ENCODE measurements around the gene SUGP1. TPM values are rescaled to one million over a fixed set of nuclear protein-coding genes. Genes with fewer than 3 reads are reported as not detected.

Gene SUGP1
- total RNA-seq, 1 donor from 2014 or later: 73.0 TPM

GRCh38 chr19:19361075-19361594, 40.8 kb upstream of the SUGP1 start:
- intact Hi-C loops (cut with micrococcal nuclease): loop anchor here (1.0 to 5.0 kb wide), 3 partner anchors 129 to 281 kb away; partner anchors contain the start of gene GMIP
- ChIA-PET POLR2A (interaction anchor here (0.8 to 1.7 kb wide), 3 partner anchors 12 to 282 kb away, joined by 3 to 6 read pairs (median 4); partner anchors contain the start of genes GATAD2A and GMIP), CTCF (interaction anchor here (0.9 to 1.1 kb wide), 2 partner anchors 129 kb away, joined by 5 read pairs; no protein-coding TSS in a partner anchor)
- Mint-ChIP-seq H3K4me1 (peaks cover 23% of the 10 kb centered on the region), H3K27me3 (no peaks in the 10 kb centered on the region), H3K9me3 (no peaks in the 10 kb centered on the region), H3K36me3 (ENCODE audit: low read depth) (peaks cover 23% of the 10 kb centered on the region), H3K27ac (peak overlapping the region; percentile 57), H3K4me3 (peak overlapping the region; percentile 74)
- ATAC-seq (ENCODE audit: low read depth): peak; percentile 68
- peak; percentile 87 for TF ChIP-seq CTCF (IDR thresholded peaks at IDR 0.05)
- DNase-seq: peak; percentile 54

DNA sequence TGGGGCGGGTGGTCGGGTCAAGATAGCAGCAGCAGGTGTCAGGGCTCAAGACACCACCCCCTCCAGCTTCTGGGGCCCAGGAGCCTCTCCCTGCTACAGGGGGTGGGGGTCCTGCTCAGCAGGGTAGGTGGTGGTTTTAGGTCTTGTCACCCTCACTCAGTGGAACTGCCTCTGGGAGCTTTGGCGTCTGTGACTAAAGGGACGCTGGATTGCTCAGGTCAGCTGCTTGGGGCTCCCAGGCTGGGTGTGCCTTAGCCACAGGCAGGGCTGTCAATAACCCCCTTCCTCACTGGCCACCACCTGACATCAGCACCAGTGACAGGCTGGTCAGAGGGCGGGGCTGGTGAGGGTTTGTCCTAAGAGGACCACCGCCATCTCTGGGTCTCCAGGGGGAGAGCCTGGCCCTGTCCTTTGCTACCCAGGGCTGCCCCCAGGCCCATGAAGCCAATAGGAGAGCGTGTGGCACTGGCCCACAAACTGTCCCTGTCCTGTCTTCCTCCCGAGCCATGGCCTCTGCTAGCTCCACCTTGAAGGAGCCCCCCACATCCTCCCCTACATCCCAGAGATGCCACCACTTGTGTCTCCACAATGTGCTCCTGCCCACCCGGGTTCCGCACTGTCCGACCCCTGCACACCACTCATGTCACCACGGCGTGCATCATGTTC, 36.7 kb upstream of the SUGP1 start:
- DNase-seq (no peak), ATAC-seq (ENCODE audit: low read depth) (no peak)
- CTCF ChIA-PET: no interaction called here
- no peak for TF ChIP-seq CTCF (IDR thresholded peaks at IDR 0.05)
- Mint-ChIP-seq H3K27me3 (no peaks in the 10 kb centered on the region), H3K27ac (no peak overlapping the region), H3K4me3 (no peak overlapping the region), H3K9me3 (no peaks in the 10 kb centered on the region), H3K36me3 (ENCODE audit: low read depth) (peaks cover 55% of the 10 kb centered on the region), H3K4me1 (peaks cover 12% of the 10 kb centered on the region)
- POLR2A ChIA-PET: interaction anchor here (0.5 kb wide), 1 partner anchor 35 kb away, joined by 6 read pairs; no protein-coding TSS in a partner anchor
- intact Hi-C loops (cut with micrococcal nuclease): no loop called here

- H3K27me3 Mint-ChIP-seq: no peaks in the 10 kb centered on the region
- ChIA-PET POLR2A (interaction anchor here (0.5 kb wide), 1 partner anchor 36 kb away, joined by 6 read pairs; no protein-coding TSS in a partner anchor), CTCF (interaction anchor here (0.8 kb wide), 1 partner anchor 8 kb away, joined by 3 read pairs; no protein-coding TSS in a partner anchor)
- H3K4me1 Mint-ChIP-seq: peaks cover 7% of the 10 kb centered on the region
- TF ChIP-seq CTCF (IDR thresholded peaks at IDR 0.05): no peak
- DNase-seq (no peak), ATAC-seq (ENCODE audit: low read depth) (no peak)
- H3K27ac Mint-ChIP-seq: no peak overlapping the region
- H3K36me3 Mint-ChIP-seq (ENCODE audit: low read depth): peaks cover 57% of the 10 kb centered on the region
- H3K9me3 Mint-ChIP-seq: no peaks in the 10 kb centered on the region
- H3K4me3 Mint-ChIP-seq: no peak overlapping the region
- intact Hi-C loops (cut with micrococcal nuclease): no loop called here
Measured at GRCh38 chr19:19356500-19356899, 36.2 kb upstream of the SUGP1 start.

DNA sequence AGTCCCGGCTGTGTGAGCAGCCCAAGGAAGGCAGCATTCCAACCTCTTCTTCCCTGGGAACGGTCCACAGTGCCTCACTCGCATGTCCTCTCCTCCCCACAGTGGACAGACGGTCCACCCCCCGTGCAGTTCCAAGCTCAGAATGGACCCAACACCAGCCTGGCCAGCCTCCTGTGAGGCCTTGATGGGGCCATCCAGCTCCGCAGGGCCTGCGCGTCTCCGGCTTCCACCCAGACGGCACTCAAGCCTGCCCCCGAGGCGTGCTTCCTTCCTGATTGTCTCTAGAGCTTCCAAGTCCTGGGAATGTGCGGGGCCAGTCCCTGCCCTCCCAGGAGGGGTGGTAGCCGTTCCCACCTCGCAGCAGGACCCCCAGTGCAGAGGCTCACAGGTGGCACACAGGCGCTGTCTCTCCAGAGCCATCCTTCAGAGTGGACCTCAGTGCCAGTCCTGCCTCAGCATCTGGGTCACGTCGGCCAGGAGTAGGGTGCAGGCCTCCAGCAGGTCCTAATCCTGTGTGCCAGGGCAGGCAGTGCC, 35.4 kb upstream of the SUGP1 start:
- TF ChIP-seq CTCF (IDR thresholded peaks at IDR 0.05): no peak
- no peaks in the 10 kb centered on the region for H3K27me3 Mint-ChIP-seq
- no peak overlapping the region for H3K27ac Mint-ChIP-seq
- intact Hi-C loops (cut with micrococcal nuclease): no loop called here
- no peak for DNase-seq
- no peak overlapping the region for H3K4me3 Mint-ChIP-seq
- no peaks in the 10 kb centered on the region for H3K4me1 Mint-ChIP-seq
- H3K36me3 Mint-ChIP-seq (ENCODE audit: low read depth): peaks cover 57% of the 10 kb centered on the region
- ATAC-seq (ENCODE audit: low read depth): no peak
- ChIA-PET POLR2A (no interaction called here), CTCF (interaction anchor here (0.8 to 1.4 kb wide), 2 partner anchors 9 to 135 kb away, joined by 3 read pairs; no protein-coding TSS in a partner anchor)
- H3K9me3 Mint-ChIP-seq: no peaks in the 10 kb centered on the region

DNA sequence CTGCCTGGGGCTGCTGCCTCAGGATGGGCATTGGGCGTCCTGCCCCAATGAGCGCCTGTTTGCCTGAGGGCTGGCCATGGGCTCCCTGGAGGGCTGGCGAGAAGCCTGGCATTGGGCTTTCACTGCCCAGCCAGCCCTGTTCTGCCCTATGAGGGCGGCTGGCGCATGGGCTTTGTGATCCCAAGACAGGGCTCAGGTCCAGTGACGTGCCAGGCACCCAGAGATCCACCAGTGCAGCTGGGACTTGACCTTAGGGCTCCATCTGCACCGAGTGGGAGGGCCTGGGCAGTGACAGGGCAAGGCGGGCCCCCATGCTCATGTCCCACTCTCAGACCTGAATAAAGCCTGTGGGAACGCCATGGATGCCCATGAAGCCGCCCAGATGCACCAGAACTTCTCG, 34.6 kb upstream of the SUGP1 start:
- Mint-ChIP-seq H3K4me3 (no peak overlapping the region), H3K27me3 (no peaks in the 10 kb centered on the region), H3K9me3 (no peaks in the 10 kb centered on the region), H3K27ac (no peak overlapping the region), H3K36me3 (ENCODE audit: low read depth) (peaks cover 62% of the 10 kb centered on the region), H3K4me1 (no peaks in the 10 kb centered on the region)
- ChIA-PET POLR2A (no interaction called here), CTCF (interaction anchor here (1.4 kb wide), 1 partner anchor 136 kb away, joined by 3 read pairs; no protein-coding TSS in a partner anchor)
- no peak for ATAC-seq (ENCODE audit: low read depth)
- no peak for TF ChIP-seq CTCF (IDR thresholded peaks at IDR 0.05)
- DNase-seq: no peak
- intact Hi-C loops (cut with micrococcal nuclease): no loop called here

Data from activated B cell treated with CpG ODN at 0.5 μM for 24 hours (primary cell).